Stimulated activated CD8-positive, alpha-beta memory T cell treated with anti-CD3 and anti-CD28 coated beads, Interleukin-15, amount 100 ng/mL, for 1 hour (primary cell): ENCODE measurements around the gene MAP3K9.
"Not testable (repeated sequence)": the region's sequence is repeated elsewhere in the genome, so short reads cannot be mapped to it uniquely, and the experiment has no call there.

Experiments used
- DNase-seq: peaks from one replicate; pipeline ENCODE4 v3.0.0-alpha.2; 2020; ENCODE audit warnings: low read depth

MAP3K9 gene

DNA sequence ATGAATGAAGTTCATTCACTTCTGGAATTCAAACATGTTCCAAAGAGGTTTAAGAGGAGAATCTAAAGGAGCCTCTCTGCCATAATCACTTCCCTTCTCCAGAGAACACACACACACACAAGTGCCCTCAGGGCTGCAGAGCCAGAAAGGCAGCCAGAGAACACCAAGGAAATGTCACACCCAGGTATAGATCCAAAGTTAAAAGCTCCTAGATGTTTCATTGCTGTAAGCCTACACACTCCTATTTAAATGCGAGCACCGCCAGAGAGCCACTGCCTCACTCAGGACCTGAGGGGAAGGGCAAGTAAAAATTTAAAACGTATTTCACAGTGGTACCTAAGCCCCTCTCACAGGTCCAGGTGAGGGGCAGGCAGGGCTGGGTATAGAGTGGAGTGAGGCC, 85.2 kb downstream of the MAP3K9 start:
- DNase-seq, result no peak

DNA sequence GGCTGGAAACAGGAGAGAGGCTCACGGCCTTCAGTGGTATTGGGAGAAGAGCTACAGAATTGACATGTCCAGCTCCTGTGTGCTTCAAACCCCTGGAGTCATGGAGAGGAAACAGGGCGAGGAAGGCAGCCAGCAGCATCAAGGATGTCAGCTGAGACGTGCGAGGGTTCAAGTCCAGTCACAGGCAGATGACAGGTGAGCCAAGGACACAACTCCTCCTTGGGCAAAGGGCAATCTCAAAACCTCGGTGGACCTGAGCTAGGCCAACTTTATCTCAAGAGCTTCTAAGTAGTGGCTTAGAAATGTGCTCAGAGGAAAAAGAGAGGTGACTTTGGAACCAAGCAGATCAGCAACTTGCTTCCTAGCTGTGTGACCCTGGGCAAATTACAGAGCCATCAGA, 86.0 kb downstream of the MAP3K9 start:
- no peak for DNase-seq

DNA sequence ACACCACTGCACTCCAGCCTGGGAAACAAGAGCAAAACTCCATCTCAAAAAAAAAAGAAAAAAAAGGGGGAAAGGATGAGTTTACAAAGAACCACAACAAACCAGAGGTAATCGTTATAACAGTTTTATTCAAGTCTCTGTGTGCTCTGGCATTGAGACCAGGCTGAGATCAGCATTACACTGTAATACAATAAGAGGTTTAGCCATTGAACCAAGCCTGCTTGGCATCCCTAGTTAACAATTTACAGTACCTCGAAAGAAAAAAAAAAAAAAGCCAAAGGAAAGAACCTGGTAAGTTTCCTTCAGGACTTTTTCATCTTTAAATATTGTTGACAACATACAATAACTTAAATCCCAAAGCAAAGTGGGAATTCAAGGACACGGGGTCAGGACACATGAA, 86.9 kb downstream of the MAP3K9 start:
- no peak for DNase-seq

DNA sequence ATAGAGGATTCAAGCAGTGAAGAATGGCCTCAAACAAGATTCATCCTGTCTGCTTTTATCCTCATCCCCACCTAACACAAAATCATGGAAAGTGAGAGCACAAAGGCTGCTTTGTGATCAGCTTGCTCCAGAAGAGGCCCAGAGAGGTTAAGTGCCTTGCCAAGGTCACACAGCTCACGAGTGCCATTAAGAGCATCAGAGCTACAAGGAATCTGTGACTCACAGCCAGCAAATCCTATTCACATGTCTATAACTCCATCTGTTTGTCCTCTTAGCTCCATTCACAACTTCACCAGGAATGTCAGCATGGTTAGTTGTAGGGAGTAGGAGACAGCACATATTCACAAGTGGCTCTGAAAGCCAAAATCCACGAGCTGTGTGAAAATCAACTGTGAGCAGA, 87.8 kb downstream of the MAP3K9 start:
- DNase-seq, result no peak

DNA sequence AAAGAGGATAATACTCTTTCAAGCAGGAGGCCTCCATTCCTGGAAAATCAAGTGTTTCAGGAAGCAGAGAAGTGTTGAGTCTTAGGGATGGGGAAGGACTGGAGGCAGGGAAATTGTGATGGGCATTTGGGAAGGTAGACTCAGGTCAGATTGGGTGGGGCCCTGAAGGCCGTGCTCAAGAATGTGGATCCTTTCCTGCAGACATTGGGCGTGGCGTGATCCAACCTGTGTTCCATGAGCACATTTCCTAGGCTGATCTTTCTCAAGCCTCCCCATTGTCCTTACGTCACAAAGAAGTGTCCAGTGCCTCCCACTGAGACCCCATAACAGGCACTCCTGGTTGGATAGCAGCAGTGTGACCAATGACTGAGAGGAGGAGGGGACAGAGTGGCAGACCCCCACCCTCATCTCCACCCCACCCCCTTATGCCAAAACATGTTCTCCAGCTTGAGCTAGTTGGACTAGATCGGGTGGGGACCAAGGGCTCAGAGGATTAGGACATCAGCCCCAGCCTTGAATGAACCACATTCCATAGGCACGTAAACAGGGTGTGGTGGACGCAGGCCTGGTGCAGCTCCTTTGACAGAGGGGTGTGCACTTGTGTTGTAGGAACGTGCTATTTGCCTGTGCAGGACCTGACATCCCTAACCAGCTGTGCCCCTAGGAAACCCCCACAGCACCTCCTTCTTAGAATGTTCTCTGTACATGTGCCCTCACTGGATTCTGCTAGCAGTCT, 90.8 kb downstream of the MAP3K9 start:
- DNase-seq, result no peak

DNA sequence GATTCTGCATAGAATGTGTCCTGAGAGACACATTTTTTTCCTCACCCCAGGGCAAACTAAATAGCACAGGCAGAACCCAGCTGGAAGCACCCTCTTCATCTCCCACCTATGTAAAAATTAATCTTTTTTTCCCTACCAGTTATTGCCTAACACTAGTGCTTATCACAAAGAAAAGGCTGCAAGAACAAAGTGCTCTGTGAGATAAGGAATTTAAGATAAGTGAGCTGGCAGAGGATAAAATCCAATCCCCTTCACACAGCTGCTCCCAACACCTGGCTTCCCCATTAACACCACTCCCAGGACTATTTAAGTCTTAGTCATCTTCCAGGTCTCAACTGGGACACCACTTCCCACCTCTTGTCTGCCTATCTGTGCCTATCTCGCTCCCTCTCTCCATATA, 92.4 kb downstream of the MAP3K9 start:
- no peak for DNase-seq

DNA sequence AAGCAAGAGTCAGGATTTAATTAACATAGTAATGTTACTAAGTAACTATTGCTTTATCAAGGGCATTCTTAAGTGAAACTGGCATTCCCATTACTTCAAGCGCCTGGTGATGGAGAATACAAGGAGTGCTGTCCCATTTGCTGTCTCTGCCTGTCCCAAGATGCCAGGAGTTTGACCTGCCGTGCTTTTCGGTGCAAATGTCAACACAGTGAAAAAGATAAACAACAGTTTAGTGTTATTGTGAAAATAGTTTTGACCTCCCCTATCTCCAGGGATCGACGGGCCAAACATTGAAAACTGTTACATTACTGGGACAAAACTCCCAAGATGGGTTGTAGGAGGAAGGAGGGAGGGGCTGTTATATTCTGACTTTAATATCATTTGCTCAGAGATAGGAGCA, 92.8 kb downstream of the MAP3K9 start:
- no peak for DNase-seq

DNA sequence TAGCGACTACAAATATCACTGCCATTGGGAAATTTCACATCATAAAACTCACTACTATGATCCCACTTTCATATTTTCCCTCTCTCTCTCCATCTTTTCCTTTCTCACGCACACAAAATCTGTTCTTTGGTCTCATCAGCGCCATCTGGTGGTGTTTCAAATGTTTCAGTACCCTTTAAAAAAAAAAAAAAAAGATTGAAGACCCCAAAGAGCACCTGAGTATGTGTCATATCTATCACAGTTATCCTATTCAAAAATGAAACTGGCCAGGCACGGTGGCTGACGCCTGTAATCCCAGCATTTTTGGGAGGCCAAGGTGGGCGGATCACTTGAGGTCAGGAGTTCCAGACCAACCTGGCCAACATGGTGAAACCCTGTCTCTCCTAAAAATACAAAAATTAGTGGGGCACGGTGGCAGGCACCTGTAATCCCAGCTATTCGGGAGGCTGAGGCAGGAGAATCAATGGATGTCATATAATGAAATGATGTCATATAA, 95.2 kb downstream of the MAP3K9 start:
- DNase-seq, result peak; percentile 39

DNA sequence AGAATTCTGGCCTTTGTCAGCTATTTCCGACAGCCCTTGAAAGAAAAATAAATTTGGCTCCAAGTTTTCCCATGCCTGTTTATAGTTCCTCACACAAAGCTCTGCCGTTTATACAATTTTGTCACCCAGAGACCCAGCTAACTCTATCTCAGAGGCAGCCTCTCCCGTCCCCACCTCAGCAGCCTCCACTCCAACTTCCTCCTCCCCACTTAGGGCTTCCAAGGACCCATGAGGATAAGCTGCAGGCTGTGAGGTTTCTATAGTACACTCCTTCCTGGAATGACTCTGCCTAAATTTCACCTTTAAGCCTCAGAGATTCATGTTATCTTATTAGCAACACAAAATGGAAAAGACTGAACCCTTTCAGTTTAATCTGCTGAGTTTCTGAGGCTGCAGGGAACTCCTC, 95.8 kb downstream of the MAP3K9 start:
- no peak for DNase-seq

DNA sequence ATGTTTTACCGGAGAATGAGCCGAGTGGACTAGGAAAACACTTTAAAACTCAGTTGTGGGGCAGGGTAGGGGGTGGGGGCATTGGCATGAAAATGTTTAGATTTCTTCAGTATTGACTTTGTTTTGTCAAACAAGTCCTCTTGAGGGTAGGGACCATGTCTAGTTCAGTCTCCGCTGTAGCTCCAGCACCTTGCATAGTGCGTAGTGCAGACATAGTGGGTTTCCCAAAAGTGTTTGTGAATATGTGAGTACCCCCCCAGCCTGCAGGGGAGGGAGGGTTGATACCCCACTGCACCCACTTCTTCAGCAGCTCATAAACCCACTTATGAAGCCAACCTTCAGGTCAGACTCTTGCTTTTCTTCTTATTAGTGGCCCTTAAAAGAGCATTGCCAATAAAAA, 96.2 kb downstream of the MAP3K9 start:
- no peak for DNase-seq

DNA sequence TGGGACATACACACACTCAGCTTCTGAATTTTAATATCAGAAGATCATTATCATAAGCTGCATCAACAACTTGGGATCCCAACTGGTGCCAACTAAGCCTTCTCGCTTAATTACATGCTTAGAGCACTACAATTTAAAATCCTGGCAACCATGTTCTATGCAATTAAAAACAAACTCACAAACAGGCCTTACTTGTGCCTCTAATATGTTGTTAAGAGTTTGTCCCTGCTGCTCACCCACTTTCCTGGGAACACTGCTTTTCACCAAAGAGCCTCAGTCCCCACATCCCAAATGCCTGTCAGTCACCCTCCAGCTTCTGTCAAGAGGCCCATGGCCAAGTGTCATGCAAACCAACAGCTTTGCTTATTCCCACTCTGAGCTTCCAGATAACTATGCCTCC, 97.9 kb downstream of the MAP3K9 start:
- no peak for DNase-seq

DNA sequence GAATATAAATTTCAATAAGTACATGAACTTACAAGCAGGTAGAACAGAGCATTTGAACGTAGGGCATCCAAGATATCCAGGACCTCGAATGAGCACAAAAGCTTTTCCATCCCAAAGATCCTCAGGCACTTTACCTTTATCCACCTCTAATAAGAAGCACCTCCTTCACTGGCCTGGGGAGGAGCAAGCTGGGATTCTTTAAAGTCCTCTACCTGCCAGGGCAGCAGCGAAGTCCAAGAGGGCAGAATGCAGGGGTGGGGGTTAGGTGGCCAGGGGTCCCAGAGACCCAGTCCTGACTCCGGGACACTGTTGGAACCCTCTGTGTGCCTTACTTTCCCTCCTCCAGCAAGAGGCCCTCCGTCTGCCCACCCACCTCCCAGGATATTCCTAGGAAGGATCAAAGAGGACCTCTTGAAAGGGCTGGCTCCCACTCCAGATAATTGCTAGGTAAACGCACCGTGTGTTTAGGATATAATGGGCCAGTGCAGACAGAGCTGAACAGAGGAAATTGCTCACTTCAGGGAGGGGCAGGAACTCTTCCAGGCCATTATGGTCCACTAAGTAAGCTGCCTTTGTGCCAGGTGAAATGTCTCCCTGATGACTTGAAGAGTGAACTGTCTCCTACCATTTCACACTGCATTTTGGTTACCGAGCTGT, 99.5 kb downstream of the MAP3K9 start:
- no peak for DNase-seq

DNA sequence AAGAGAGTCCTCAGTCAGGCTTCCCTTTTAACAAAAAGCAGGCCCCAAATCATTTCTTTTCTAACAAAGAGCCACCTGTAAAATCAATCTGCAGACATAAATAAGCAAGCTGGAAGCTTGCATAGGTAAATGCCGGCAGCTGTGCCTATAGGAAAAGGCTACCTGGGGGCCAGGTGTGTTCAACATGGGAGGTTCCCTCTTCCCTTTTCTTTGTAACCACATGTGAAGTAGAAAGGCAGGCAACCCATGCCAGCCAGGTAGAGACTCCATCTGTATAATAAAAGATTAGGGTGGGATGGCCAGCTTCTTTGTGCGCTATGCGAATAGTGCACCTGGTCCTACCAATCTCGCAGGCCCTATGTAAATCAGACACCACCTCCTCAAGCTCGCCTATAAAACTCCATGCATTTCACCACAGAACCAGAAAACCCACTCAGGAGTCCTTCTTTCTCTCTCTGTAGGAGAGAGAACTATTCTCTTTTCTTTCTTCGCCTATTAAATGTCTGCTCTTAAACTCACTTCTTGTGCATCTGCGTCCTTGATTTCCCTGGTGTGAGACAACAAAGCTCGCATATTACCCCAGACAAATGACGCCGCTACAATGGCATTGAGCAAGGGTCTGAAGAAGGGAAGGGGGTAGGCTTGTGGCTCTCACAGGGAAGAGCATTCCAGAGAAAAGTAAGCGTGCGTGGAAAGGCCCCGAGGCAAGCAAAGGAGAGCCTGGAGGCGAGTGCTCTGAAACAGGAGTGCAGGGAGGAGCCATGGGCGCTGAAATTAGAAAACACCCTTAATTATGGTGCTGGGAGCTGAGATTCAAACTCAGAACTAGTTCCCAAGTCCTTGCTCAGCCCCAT, 100.4 kb downstream of the MAP3K9 start:
- DNase-seq, result no peak

DNA sequence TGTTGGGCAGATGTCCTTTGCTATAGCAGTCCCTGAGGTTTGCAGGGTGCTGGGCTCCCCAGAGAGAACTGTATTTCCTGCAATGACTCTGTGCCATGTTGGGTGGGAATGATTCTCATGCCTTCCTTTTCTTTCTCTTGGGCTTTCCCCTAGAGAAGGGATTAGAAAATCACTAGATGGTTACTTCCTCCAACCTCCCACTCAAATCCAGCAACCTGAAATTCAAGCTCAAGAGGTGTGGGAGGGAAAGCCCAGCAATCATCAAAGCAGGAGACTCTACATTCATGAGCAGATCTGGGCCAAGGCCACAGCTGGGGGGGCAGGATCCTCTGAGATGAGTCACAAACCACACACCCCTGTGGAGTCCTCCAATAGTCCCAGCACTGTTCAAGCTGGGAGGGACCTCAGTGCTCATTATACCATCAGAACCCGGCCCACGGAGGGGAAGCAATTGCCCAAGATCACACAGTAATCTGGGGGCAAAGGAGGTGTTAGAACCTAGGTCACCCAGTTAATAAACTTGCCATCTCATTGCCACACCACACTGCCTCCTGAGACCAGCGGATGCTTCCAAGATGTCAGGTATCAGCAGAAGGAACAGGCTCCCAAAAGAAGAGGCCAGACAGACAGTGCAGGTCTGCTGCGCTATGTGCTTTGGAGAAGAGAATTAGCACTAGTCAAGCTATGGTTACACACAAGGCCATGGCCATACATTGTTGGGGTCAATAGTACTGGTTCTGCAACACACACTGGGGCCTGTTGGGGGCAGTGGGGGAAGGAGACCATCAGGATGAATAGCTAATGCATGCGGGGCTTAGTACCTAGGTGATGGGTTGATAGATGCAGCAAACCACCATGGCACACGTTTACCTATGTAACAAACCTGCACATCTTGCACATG, 101.9 kb downstream of the MAP3K9 start:
- DNase-seq, result no peak

DNA sequence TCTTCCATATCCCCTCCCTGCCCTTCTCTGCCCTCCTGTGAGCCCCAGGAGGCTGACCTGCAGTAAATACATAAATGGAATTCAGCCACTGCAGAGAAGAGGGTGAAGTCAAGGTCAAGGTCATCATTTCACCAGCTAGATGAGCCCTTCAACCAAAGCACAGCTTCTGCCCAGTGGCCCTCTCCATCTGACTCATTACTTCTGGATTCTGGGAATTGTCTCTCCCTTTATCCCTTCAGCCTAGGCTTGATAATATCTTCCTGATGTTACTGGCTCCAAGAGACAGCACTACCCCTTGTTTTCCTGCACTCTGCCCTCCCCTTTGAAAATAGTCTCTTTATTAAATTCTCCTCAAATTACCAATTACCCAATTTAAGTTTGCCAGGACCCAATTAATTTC, 103.1 kb downstream of the MAP3K9 start:
- no peak for DNase-seq

DNA sequence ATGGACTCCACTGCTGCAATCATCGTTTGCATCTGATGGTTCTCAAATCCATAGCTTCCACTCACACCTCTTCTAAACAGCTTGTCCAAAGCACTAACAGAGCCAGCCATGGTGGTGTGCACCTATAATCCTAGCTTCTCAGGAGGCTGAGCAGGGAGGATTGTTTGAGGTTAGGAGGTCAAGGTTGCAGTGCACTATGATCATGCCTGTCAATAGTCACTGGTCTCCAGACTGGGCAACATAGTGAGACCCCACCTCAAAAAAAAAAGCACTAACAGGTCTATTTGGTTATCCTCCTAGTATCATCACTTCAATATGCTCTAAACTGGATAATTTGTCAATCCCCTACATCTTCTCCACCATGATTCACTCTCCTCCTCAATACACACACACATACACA, 104.4 kb downstream of the MAP3K9 start:
- no peak for DNase-seq

DNA sequence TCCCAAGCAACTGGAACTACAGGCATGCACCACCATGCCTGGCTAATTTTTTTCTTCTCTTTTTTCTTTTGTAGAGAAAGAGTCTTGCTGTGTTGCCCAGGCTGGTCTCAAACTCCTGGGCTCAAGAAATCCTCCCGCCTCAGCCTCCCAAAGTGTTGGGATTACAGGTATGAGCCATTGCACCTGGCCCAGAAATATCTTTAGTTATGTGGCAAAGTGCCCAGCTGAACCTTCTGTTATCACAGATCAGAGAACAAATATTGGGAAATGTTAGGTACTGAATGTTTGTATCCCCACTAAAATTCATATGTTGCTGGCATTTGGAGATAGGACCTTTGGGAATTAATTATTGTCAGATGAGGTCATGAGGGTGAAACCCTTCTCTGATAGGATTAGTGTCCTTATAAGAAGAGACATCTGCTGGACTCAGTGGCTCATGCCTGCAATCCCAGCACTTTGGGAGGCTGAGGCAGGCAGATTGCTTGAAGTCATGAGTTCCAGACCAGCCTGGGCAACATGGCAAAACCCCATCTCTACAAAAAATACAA, 105.6 kb downstream of the MAP3K9 start:
- DNase-seq, result not testable (repeated sequence)

DNA sequence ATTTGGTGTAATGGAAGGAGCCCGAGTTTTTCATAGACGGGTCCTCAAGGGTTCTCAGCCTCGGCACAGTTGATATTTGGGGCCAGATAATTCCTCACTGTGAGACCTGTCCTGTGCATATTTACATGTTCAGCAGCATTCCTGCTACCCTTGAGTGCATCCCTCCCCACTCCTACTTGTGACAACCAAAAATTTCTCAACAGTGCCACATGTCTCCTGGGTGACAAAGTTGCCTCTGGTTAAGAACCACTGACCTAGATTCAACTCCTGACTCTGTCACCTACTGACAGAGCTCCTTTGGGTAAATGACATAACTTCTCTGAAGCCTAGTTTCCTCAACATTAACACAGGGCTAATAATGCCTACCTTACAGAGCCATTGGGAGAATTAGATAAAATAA, 107.2 kb downstream of the MAP3K9 start:
- no peak for DNase-seq

DNA sequence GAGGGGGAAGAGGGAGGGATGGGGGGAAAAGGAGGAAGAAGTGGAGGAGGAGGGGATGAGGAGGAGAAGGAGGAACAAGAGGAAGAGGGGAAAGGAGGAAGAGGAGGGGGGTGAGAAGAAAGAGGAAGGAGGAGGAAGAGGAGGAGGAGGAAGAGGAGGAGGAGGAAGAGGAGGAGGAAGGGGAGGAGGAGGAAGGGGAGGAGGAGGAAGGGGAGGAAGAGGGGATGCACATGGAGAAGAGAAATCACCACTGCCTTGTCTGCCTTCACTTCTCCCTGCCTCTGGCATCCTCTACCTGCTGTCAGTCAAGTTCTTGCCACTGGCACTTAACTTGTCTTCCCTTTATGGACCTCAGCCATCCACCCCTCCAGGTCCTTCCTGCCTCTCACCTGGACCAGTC, 107.7 kb downstream of the MAP3K9 start:
- no peak for DNase-seq

DNA sequence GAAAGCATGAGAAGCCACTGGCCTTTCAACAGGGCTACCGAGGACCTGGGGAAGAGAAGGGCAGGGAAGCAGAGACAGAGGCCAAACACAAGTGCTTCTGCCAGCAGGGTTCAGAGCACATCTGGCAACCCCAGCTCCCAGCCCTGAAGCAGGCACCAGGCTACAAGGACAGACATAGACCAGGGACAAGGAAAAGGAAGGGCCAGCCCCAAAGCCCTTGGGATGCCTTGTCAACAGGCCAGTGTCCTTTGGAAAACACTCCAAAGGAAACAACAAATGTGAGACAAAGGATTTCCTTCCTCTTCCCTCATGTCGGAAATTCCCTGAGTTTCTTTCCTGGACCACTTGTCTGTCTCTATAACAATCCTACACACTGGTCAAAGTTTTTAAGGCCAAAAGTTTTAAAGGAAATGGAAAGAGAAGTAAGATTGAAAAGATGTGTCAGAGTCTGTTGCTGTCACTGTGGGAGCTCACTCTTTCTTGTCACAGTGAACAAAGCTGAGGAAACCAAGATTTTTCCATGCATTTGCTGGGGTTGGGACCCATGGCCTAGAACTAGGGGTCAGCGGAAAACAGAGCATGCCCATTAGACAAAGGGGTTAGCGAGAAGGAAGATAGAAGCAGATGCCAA, 108.2 kb downstream of the MAP3K9 start:
- no peak for DNase-seq

DNA sequence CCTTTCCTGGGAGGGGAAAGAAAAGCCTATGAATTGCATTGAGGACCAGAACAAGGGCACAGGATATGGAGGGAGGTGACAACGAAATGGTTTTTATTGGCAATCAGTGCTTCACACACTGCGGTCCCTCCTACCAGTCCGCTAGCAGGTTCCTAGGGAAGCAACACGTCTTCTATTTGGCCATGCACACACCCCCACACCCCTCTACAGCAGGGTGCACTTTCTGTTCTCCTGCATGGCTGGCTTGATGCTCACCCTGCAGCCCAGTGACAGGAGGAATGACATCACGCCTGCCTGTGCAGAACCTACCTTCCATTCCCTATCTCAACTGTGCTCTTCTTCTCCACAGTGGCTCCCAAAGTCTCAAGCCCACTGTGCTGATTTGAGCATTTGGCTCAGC, 109.7 kb downstream of the MAP3K9 start:
- DNase-seq, result no peak
